Activated effector memory CD4-positive, alpha-beta T cell treated with anti-CD3 and anti-CD28 coated beads, Interleukin-2, amount 50 U/mL, for 16 hours (primary cell): ENCODE results near the gene RMND5B.
A peak's percentile ranks its signal among the peaks of the same experiment; 100 is the strongest.

Experiments used
- DNase-seq: peaks from one replicate; pipeline ENCODE4 v3.0.0-alpha.2; 2020

Gene RMND5B

GRCh38 chr5:178177569-178177968 lies 46.8 kb downstream of the RMND5B start:
- no peak for DNase-seq

- no peak for DNase-seq
These were observed 49.5 kb downstream of the RMND5B start for GRCh38 chr5:178180141-178180863.

GRCh38 chr5:178182158-178182876 lies 51.5 kb downstream of the RMND5B start:
- no peak for DNase-seq

GRCh38 chr5:178186427-178186826 lies 55.6 kb downstream of the RMND5B start:
- no peak for DNase-seq

DNA sequence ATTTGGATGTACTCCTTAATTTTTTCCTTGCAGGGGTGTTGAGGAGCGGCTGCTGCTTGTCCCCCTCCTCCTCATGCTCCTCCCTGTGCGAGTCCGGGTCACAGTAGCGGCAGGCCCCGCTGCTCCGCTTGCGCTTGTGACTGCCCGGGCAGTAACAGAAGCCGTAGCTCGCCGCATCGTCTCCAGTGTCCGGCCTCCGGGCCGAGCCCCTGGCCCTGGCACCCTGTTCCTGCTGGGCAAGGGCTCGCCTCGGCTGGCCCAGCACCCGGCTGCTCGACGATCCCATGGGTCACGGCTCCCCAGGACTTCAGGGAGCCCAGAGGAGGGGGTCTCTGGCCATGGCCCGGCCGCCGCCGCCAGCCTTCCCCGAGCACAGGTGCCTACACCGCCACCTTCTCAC lies 56.2 kb downstream of the RMND5B start, which contains the start of gene GMCL2:
Gene GMCL2 (minus strand): TSS at position 358 of the 400 bp plus-strand sequence. CDS start 72 bp downstream, at position 286.
- DNase-seq, result no peak

DNA sequence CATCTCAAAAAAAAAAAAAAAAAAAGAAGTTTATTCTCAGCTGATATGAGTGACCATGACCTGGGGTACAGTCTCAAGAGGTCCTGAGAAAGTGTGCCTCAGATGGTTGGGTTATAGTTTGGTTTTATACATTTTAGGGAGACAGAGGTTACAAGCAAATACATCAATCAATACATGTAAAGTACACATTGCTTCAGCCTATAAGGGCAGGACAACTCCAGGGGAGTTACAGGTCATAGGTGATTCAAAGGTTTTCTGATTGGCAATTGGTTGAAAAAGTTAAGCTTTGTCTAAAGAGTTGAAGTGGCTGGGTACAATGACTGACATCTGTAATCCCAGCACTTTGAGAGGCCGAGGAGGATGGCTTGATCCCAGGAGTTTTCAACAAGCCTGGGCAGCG lies 58.6 kb downstream of the RMND5B start:
- no peak for DNase-seq

- no peak for DNase-seq
These were observed 60.8 kb downstream of the RMND5B start for GRCh38 chr5:178191661-178192060.

DNA sequence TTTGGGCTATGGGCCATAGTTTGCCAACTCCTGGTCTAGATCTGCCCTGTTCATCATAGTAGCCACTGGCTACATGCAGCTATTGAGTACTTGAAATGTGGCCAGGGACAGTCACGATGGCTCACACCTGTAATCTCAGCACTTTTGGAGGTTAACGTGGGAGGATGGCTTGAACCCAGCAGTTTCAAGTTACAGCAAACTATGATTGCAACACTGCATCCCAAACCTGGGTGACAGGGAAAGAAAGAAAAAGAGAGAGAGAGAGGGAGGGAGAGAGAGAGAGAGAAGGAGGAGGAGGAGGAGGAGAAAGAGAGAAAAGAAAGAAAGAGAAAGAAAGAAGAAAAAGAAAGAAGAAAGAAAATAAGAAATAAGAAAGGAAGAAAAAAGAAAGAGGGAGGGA lies 61.4 kb downstream of the RMND5B start:
- DNase-seq, result no peak

DNA sequence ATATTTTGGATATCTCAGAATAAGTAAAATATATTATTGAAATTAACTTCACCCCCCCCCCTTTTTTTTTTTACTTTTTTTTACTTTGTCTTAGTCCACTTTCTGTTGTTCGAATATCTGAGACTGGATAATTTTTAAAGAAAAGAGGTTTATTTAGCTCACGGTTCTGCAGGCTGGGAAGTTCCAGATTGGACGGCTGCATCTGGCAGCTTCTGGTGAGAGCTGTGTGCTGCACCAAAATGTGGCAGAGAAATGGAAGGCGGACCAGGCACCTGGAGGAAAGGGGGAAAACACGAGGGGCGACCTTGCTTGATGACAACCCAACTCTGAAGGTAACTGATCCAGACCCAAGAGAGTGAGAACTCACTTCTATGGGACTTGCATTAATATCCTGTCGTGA lies 62.0 kb downstream of the RMND5B start:
- no peak for DNase-seq

GRCh38 chr5:178193251-178193809 lies 62.5 kb downstream of the RMND5B start:
- DNase-seq, result no peak

GRCh38 chr5:178194026-178194425 lies 63.2 kb downstream of the RMND5B start:
- DNase-seq, result no peak

- DNase-seq, result no peak
These were observed 65.5 kb downstream of the RMND5B start for GRCh38 chr5:178196281-178196812.

GRCh38 chr5:178196986-178197385 lies 66.2 kb downstream of the RMND5B start:
- peak; percentile 34 for DNase-seq

DNA sequence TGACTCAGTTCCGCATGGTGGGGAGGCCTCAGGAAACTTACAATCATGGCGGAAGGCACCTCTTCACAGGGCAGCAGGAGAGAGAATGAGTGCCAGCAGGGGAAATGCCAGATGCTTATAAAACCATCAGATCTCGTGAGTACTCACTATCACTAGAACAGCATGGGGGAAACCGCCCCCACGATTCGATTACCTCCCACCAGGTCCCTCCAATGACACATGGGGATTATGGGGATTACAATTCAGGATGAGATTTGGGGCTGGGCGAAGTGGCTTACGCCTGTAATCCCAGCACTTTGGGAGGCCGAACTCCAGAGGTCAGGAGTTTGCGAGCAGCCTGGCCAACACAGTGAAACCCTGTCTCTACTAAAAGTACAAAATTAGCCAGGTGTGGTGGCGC lies 67.3 kb downstream of the RMND5B start:
- DNase-seq, result peak; percentile 27

DNA sequence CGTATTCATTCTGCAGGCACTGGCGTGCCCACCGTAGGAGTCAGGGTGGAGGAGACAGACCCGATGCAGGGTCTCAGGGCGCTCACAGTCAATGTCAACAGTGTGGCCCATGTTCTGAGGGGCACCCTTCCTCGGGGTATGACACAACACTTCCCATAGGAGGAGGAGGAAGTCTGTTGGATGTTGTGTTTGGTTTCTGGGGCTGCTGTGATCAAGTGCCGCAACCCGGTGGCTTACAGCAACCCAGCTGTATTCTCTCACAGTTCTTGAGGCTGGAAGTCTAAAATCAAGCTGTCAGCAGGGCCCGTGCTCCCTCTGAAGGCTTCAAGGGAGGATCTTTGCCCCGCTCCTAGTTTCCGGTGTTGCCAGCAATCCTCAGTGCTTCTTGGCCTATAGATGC lies 67.9 kb downstream of the RMND5B start:
- DNase-seq, result peak; percentile 16

- DNase-seq, result peak; percentile 39
These were observed 69.0 kb downstream of the RMND5B start for GRCh38 chr5:178199581-178200434.
